HepG2 (cell line): Measurements from ENCODE around the gene PNPLA2. TPM values are rescaled to one million over a fixed set of nuclear protein-coding genes. Genes with fewer than 3 reads are reported as not detected.

Experiments
- BATF2 ChIP-seq: sonication (generic); formaldehyde crosslinking; IDR thresholded peaks from 2 replicates; pipeline ENCODE4 v1.8.0; 2022; ENCODE audit warnings: mild to moderate bottlenecking, missing genetic modification reagents, moderate library complexity
- MAFK ChIP-seq, 2 experiments: IDR thresholded peaks in 1 of 2; conservative IDR thresholded peaks in 1 of 2; 2 replicates each; pipeline ENCODE4 v1.6.1; 2011; ENCODE audit warnings: improper control_type of control experiment in 2 of 2, low read length in 2 of 2
- PHF5A ChIP-seq: IDR thresholded peaks from one replicate; pipeline ENCODE4 v1.6.1; 2018; ENCODE audit warnings: low read depth, missing genetic modification reagents; ENCODE audit not compliant: unreplicated experiment
- REXO4 ChIP-seq: sonication (generic); formaldehyde crosslinking; IDR thresholded peaks from 2 replicates; pipeline ENCODE4 v1.8.0; 2022; ENCODE audit warnings: missing genetic modification reagents, mild to moderate bottlenecking, borderline replicate concordance
- RXRB ChIP-seq: IDR thresholded peaks from 2 replicates; pipeline ENCODE4 v1.6.1; 2016; ENCODE audit warnings: borderline replicate concordance, missing genetic modification reagents, missing compliant biosample characterization
- SNAPC2 ChIP-seq: sonication (generic); formaldehyde crosslinking; IDR thresholded peaks from 2 replicates; pipeline ENCODE4 v1.8.1; 2022; ENCODE audit warnings: mild to moderate bottlenecking, missing genetic modification reagents
- TCF12 ChIP-seq, 2 experiments: fragments of 450-650 bp in 1 of 2; sonication (generic) in 1 of 2; formaldehyde crosslinking in 1 of 2; IDR thresholded peaks; 2 replicates each; pipeline versions ENCODE4 v1.6.1 to v1.8.0; 2017 to 2022; ENCODE audit warnings: antibody characterized with exemption in 1 of 2, mild to moderate bottlenecking in 1 of 2, missing genetic modification reagents in 1 of 2, moderate library complexity in 1 of 2
- ZBTB8A ChIP-seq: sonication (generic); formaldehyde crosslinking; IDR thresholded peaks from 2 replicates; pipeline ENCODE4 v1.4.0; 2020; ENCODE audit warnings: mild to moderate bottlenecking, low read depth, missing genetic modification reagents, borderline replicate concordance
- ZNF282 ChIP-seq: fragments of 450-650 bp; IDR thresholded peaks from 2 replicates; pipeline ENCODE4 v1.6.1; 2018; ENCODE audit not compliant: partially characterized antibody
- ZNF407 ChIP-seq: sonication (generic); formaldehyde crosslinking; IDR thresholded peaks from one replicate; pipeline ENCODE4 v1.5.1; 2020; ENCODE audit warnings: mild to moderate bottlenecking, missing genetic modification reagents; ENCODE audit errors: not compliant biosample characterization
- ZNF569 ChIP-seq: sonication (generic); formaldehyde crosslinking; IDR thresholded peaks from 2 replicates; pipeline ENCODE4 v1.5.0; 2020; ENCODE audit warnings: mild to moderate bottlenecking, missing genetic modification reagents, moderate library complexity, borderline replicate concordance
- ZNF616 ChIP-seq: sonication (generic); formaldehyde crosslinking; IDR thresholded peaks from 2 replicates; pipeline ENCODE4 v1.5.0; 2020; ENCODE audit warnings: low read depth, mild to moderate bottlenecking, missing genetic modification reagents
- ZNF713 ChIP-seq: sonication (generic); formaldehyde crosslinking; IDR thresholded peaks from 2 replicates; pipeline ENCODE4 v1.4.0; 2020; ENCODE audit warnings: mild to moderate bottlenecking, missing genetic modification reagents
- ZSCAN31 ChIP-seq: sonication (generic); formaldehyde crosslinking; IDR thresholded peaks from 2 replicates; pipeline ENCODE4 v1.5.0; 2020; ENCODE audit warnings: low read depth, mild to moderate bottlenecking, missing genetic modification reagents
- polyA plus RNA-seq, 8 experiments: library from polyadenylated mRNA; depleted of rRNA in 3 of 8; stranded (reverse) in 7 of 8; unstranded in 1 of 8; fragments of >200 nt; fragmentation: Illumina TruSeq in 4 of 8; extraction: Trizol in 4 of 8; gene quantifications; 2 replicates each; pipeline versions ENCODE4 v1.2.1 to v1.2.3, GENCODE V29; 2011 to 2016; ENCODE audit warnings: low read depth in 4 of 8, missing spikeins in 1 of 8, mixed read lengths in 1 of 8; ENCODE audit not compliant: insufficient read depth in 1 of 8
- total RNA-seq, 5 experiments: library from RNA; depleted of rRNA; stranded (reverse); fragments of >200 nt; fragmentation: Illumina TruSeq; extraction: Trizol; gene quantifications; 2 replicates each; pipeline ENCODE4 v1.2.3, GENCODE V29; 2016; ENCODE audit warnings: low read depth in 1 of 5
- TF ChIP-seq, protein P1 (sequence below): IDR thresholded peaks from 2 replicates; pipeline ENCODE4 v1.6.1; 2012; ENCODE audit warnings: inconsistent platforms
- TF ChIP-seq, protein P2 (sequence below): sonication (generic); formaldehyde crosslinking; IDR thresholded peaks from 2 replicates; pipeline ENCODE4 v1.4.0; 2020; ENCODE audit warnings: missing genetic modification reagents

Gene PNPLA2
- total and polyA plus RNA-seq, 2 of the 13 experiments (the other 11 are each of a cell fraction or from before 2014, with no cell fraction given): 10.5 to 43.2 TPM

GRCh38 chr11:819129-819931 is 616 bp downstream of the PNPLA2 start (continued):
- no peak for TF ChIP-seq ZBTB8A (CRISPR knock-in tag)
- TF ChIP-seq, protein P1, sequence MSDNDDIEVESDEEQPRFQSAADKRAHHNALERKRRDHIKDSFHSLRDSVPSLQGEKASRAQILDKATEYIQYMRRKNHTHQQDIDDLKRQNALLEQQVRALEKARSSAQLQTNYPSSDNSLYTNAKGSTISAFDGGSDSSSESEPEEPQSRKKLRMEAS: peak; percentile 70
- no peak for TF ChIP-seq ZNF407 (CRISPR knock-in tag)
- no peak for TF ChIP-seq ZNF282
- TF ChIP-seq, protein P2, sequence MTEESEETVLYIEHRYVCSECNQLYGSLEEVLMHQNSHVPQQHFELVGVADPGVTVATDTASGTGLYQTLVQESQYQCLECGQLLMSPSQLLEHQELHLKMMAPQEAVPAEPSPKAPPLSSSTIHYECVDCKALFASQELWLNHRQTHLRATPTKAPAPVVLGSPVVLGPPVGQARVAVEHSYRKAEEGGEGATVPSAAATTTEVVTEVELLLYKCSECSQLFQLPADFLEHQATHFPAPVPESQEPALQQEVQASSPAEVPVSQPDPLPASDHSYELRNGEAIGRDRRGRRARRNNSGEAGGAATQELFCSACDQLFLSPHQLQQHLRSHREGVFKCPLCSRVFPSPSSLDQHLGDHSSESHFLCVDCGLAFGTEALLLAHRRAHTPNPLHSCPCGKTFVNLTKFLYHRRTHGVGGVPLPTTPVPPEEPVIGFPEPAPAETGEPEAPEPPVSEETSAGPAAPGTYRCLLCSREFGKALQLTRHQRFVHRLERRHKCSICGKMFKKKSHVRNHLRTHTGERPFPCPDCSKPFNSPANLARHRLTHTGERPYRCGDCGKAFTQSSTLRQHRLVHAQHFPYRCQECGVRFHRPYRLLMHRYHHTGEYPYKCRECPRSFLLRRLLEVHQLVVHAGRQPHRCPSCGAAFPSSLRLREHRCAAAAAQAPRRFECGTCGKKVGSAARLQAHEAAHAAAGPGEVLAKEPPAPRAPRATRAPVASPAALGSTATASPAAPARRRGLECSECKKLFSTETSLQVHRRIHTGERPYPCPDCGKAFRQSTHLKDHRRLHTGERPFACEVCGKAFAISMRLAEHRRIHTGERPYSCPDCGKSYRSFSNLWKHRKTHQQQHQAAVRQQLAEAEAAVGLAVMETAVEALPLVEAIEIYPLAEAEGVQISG (CRISPR knock-in tag): peak; percentile 22; the same call in 1 of the 2 replicates
- TF ChIP-seq ZNF569 (CRISPR knock-in tag): no peak
- 0 out of 2 replicates have a peak, but pooled peaks have one; percentile 47 for TF ChIP-seq SNAPC2 (CRISPR knock-in tag)
- peak; percentile 23 for TF ChIP-seq PHF5A (CRISPR knock-in tag)
- no peak for TF ChIP-seq ZSCAN31 (CRISPR knock-in tag)
- TF ChIP-seq MAFK (conservative IDR thresholded peaks at IDR 0.05 in 1 of 2, IDR thresholded peaks at IDR 0.05 in 1 of 2; ENCODE audit: low read length in 2 of 2): no peak
- 0 out of 2 replicates have a peak, but pooled peaks have one; percentile 10 for TF ChIP-seq REXO4 (CRISPR knock-in tag)
- no peak for TF ChIP-seq BATF2 (CRISPR knock-in tag)
- no peak for TF ChIP-seq RXRB (CRISPR knock-in tag)
- TF ChIP-seq ZNF616 (CRISPR knock-in tag): no peak
- TF ChIP-seq ZNF713: no peak
- TF ChIP-seq TCF12 (IDR thresholded peaks at IDR 0.05): no peak
- no peak; the same call in 1 of the 2 replicates for TF ChIP-seq TCF12 (CRISPR knock-in tag; IDR thresholded peaks at IDR 0.05)
